Measurements from ENCODE around the gene IBTK. TPM values are rescaled to one million over a fixed set of nuclear protein-coding genes. Genes with fewer than 3 reads are reported as not detected.
A peak's percentile ranks its signal among the peaks of the same experiment; 100 is the strongest.

The IBTK gene
- total RNA-seq, 4 donors from 2014 or later = 13.6 to 27.6 (median 18.1) TPM

- TF ChIP-seq POLR2A (IDR thresholded peaks at IDR 0.05) = no peak
- no peak for TF ChIP-seq POLR2AphosphoS5 (IDR thresholded peaks at IDR 0.05)
- TF ChIP-seq, protein P1, sequence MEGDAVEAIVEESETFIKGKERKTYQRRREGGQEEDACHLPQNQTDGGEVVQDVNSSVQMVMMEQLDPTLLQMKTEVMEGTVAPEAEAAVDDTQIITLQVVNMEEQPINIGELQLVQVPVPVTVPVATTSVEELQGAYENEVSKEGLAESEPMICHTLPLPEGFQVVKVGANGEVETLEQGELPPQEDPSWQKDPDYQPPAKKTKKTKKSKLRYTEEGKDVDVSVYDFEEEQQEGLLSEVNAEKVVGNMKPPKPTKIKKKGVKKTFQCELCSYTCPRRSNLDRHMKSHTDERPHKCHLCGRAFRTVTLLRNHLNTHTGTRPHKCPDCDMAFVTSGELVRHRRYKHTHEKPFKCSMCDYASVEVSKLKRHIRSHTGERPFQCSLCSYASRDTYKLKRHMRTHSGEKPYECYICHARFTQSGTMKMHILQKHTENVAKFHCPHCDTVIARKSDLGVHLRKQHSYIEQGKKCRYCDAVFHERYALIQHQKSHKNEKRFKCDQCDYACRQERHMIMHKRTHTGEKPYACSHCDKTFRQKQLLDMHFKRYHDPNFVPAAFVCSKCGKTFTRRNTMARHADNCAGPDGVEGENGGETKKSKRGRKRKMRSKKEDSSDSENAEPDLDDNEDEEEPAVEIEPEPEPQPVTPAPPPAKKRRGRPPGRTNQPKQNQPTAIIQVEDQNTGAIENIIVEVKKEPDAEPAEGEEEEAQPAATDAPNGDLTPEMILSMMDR (IDR thresholded peaks at IDR 0.05) = no peak
- TF ChIP-seq EP300 (IDR thresholded peaks at IDR 0.05) = no peak
- H3K36me3 ChIP-seq = peaks cover 34% of the 10 kb centered on the region
- WGBS = 92% methylated on average over 1 of the region's 1 CpG
- no peak overlapping the region for H3K4me3 ChIP-seq
- no peaks in the 10 kb centered on the region for H3K27me3 ChIP-seq
- no peak overlapping the region for H3K27ac ChIP-seq
- DNase-seq (ENCODE audit: low spot score in 2 of 2) = no peak
- no peaks in the 10 kb centered on the region for H3K9me3 ChIP-seq
- no peaks in the 10 kb centered on the region for H3K4me1 ChIP-seq
These were observed 68.8 kb downstream of the IBTK start for GRCh38 chr6:82178759-82179112.

DNA sequence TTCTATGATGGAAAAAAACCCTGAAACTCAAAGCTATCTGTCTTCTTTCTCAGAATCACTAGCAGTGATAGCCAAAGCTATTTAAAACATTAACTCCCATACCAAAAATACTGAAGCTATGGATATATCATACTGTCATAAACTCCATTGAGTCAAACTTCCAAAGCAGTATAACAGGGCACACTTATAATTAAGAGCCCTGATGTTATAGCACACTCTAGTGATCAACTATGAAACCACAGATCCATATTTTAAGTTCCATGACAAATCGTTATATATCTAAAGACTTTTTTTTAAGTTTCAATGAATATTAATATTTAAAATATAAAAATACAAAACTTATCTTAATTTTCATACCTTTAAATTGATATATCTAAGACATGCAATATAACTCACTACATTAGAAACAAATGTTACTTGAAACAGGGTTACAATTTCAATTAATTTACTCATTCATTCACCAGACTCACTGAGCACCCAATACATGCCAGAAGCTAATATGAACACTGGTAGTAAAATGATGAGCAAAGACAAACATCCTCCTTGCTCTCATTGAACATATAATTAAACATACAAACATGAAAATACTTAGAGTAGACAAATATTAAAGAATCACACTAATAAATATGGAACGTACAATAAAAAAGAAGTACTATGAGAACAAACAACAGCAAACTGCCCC lies 69.3 kb downstream of the IBTK start:
- DNase-seq (ENCODE audit: low spot score in 2 of 2) = no peak
- 60% methylated on average over 2 of the region's 2 CpGs for WGBS
- Histone ChIP-seq H3K27me3 (no peaks in the 10 kb centered on the region), H3K9me3 (no peaks in the 10 kb centered on the region), H3K27ac (no peak overlapping the region), H3K36me3 (peaks cover 35% of the 10 kb centered on the region), H3K4me3 (no peak overlapping the region), H3K4me1 (no peaks in the 10 kb centered on the region)
- TF ChIP-seq, protein P1 (IDR thresholded peaks at IDR 0.05) = peak in 1 of 2 donors; percentile 43
- no peak for TF ChIP-seq EP300 (IDR thresholded peaks at IDR 0.05)

- no peak for DNase-seq (ENCODE audit: low spot score in 2 of 2)
- Histone ChIP-seq H3K36me3 (peaks cover 44% of the 10 kb centered on the region), H3K4me1 (no peaks in the 10 kb centered on the region), H3K27ac (no peak overlapping the region), H3K9me3 (no peaks in the 10 kb centered on the region), H3K27me3 (no peaks in the 10 kb centered on the region), H3K4me3 (no peak overlapping the region)
- TF ChIP-seq POLR2A (IDR thresholded peaks at IDR 0.05) = no peak
- TF ChIP-seq, protein P1 (IDR thresholded peaks at IDR 0.05) = no peak
- TF ChIP-seq EP300 (IDR thresholded peaks at IDR 0.05) = no peak
- TF ChIP-seq POLR2AphosphoS5 (IDR thresholded peaks at IDR 0.05) = no peak
- WGBS = 56% methylated on average over 1 of the region's 1 CpG
These were observed 70.9 kb downstream of the IBTK start for GRCh38 chr6:82176616-82177015.

DNA sequence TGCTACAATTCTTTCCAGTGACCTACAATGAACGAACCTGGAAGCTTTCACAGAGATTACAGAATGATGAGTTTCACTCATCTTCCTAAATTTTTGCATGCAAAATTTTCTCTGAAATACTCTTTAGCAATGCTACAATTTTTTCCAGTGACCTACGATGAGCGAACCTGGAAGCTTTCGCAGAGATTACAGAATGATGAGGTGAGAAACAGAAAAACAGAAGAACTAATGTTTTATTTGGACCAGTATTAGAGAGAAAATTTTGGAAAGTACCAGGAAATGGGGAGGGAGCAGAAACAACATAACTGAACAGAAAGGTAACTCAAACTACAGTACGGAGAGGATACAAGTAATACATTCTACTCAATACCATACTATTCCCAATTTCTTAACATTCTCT lies 75.0 kb downstream of the IBTK start:
- DNase-seq (ENCODE audit: low spot score in 2 of 2) = no peak
- WGBS = 96% methylated on average over 5 of the region's 5 CpGs
- TF ChIP-seq POLR2AphosphoS5 (IDR thresholded peaks at IDR 0.05) (no peak), EP300 (IDR thresholded peaks at IDR 0.05) (no peak), POLR2A (IDR thresholded peaks at IDR 0.05) (no peak)
- TF ChIP-seq, protein P1 (IDR thresholded peaks at IDR 0.05) = no peak
- H3K36me3 ChIP-seq = peaks cover 44% of the 10 kb centered on the region
- H3K4me1 ChIP-seq = no peaks in the 10 kb centered on the region
- no peaks in the 10 kb centered on the region for H3K9me3 ChIP-seq
- H3K4me3 ChIP-seq = no peak overlapping the region
- H3K27me3 ChIP-seq = no peaks in the 10 kb centered on the region
- H3K27ac ChIP-seq = no peak overlapping the region

- Histone ChIP-seq H3K4me3 (no peak overlapping the region), H3K27ac (no peak overlapping the region), H3K27me3 (no peaks in the 10 kb centered on the region), H3K36me3 (peaks cover 34% of the 10 kb centered on the region), H3K9me3 (no peaks in the 10 kb centered on the region), H3K4me1 (no peaks in the 10 kb centered on the region)
- DNase-seq (ENCODE audit: low spot score in 2 of 2) = no peak
- no peak for TF ChIP-seq POLR2AphosphoS5 (IDR thresholded peaks at IDR 0.05)
- TF ChIP-seq EP300 (IDR thresholded peaks at IDR 0.05) = no peak
- no peak for TF ChIP-seq POLR2A (IDR thresholded peaks at IDR 0.05)
- TF ChIP-seq, protein P1 (IDR thresholded peaks at IDR 0.05) = no peak
- WGBS = 78% methylated on average over 2 of the region's 2 CpGs
These were observed 78.2 kb downstream of the IBTK start for GRCh38 chr6:82169138-82169876.
